H1 (cell line): ENCODE data around the gene CCDC171. TPM values are rescaled to one million over a fixed set of nuclear protein-coding genes. Genes with fewer than 3 reads are reported as not detected.

Experiments
- CTCF ChIA-PET: fragments of 300-600 bp; sonication (Branson Sonifier 250); formaldehyde crosslinking; loops from one replicate; lab custom pipeline; 2021; ENCODE audit not compliant: partially characterized antibody; lab: Charles Lee
- POLR2A ChIA-PET: fragments of 300-600 bp; sonication (Branson Sonifier 250); formaldehyde crosslinking; loops from one replicate; lab custom pipeline; 2021; ENCODE audit warnings: inconsistent platforms; ENCODE audit not compliant: partially characterized antibody; lab: Charles Lee
- DNase-seq, 2 experiments: peaks; one replicate each; pipeline versions ENCODE4 v3.0.0 to v3.0.0-alpha.2; 2010 to 2022; ENCODE audit warnings: low spot score in 2 of 2, low read depth in 1 of 2, mixed read lengths in 1 of 2
- FAIRE-seq: peaks from 2 replicates; lab custom pipeline; 2011; peaks lifted over from hg19 to GRCh38; lab: Jason Lieb, UNC
- H2AFZ ChIP-seq: 2 replicates; pipeline ENCODE4 v1.8.1; 2012; ENCODE audit warnings: low read length, inconsistent platforms
- H2AK5ac ChIP-seq: 2 replicates; pipeline ENCODE4 v1.6.1; 2013; ENCODE audit warnings: low read depth, low read length
- H2BK120ac ChIP-seq: replicated peaks from 2 replicates; pipeline ENCODE3; 2013; ENCODE audit warnings: low read depth, low read length, inconsistent platforms
- H2BK12ac ChIP-seq: 2 replicates; pipeline ENCODE4 v1.6.1; 2013; ENCODE audit warnings: low read depth, low read length
- H2BK15ac ChIP-seq: 2 replicates; pipeline ENCODE4 v1.6.1; 2013; ENCODE audit warnings: low read length
- H2BK20ac ChIP-seq: 2 replicates; pipeline ENCODE4 v1.6.1; 2013; ENCODE audit warnings: low read length
- H2BK5ac ChIP-seq: 2 replicates; pipeline ENCODE4 v1.6.1; 2013; ENCODE audit warnings: low read depth, low read length
- H3K14ac ChIP-seq: 2 replicates; pipeline ENCODE4 v1.6.1; 2013; ENCODE audit warnings: inconsistent platforms; ENCODE audit not compliant: insufficient read length
- H3K18ac ChIP-seq: 2 replicates; pipeline ENCODE4 v1.6.1; 2013; ENCODE audit warnings: low read length; ENCODE audit errors: extremely low read depth
- H3K23ac ChIP-seq: 2 replicates; pipeline ENCODE4 v1.6.1; 2013; ENCODE audit warnings: inconsistent platforms; ENCODE audit not compliant: insufficient read length
- H3K23me2 ChIP-seq: 2 replicates; pipeline ENCODE4 v1.6.1; 2013; ENCODE audit warnings: low read depth, low read length
- H3K27ac ChIP-seq: 2 replicates; pipeline ENCODE4 v1.6.1; 2011; ENCODE audit warnings: low read depth, low read length, inconsistent platforms
- H3K27me3 ChIP-seq, 4 experiments: replicated peaks in 1 of 4; 1 replicate in 1 of 4; 2 replicates in 3 of 4; pipeline versions ENCODE4 v1.6.1 to v1.8.1; 2011 to 2013; ENCODE audit warnings: low read length in 3 of 4, mild to moderate bottlenecking in 3 of 4, inconsistent platforms in 2 of 4, mixed read lengths in 2 of 4, moderate library complexity in 1 of 4; ENCODE audit not compliant: control insufficient read depth in 3 of 4, insufficient read depth in 3 of 4; ENCODE audit errors: extremely low read depth in 1 of 4
- H3K36me3 ChIP-seq, 4 experiments: 2 replicates each; pipeline versions ENCODE4 v1.6.1 to v1.8.1; 2011 to 2013; ENCODE audit warnings: mild to moderate bottlenecking in 4 of 4, low read length in 3 of 4, moderate library complexity in 2 of 4, control low read depth in 1 of 4, inconsistent platforms in 1 of 4; ENCODE audit not compliant: insufficient read depth in 4 of 4, control insufficient read depth in 2 of 4
- H3K4ac ChIP-seq: replicated peaks from 2 replicates; pipeline ENCODE3; 2013; ENCODE audit warnings: low read length, low read depth, mixed read lengths, inconsistent platforms; ENCODE audit not compliant: insufficient read length
- H3K4me1 ChIP-seq, 4 experiments: replicated peaks in 1 of 4; 1 replicate in 1 of 4; 2 replicates in 3 of 4; pipeline versions ENCODE4 v1.6.1 to v1.8.1; 2011 to 2013; ENCODE audit warnings: low read length in 3 of 4, inconsistent platforms in 2 of 4, mixed read lengths in 1 of 4; ENCODE audit not compliant: insufficient read depth in 4 of 4, control insufficient read depth in 3 of 4
- H3K4me2 ChIP-seq, 2 experiments: 2 replicates each; pipeline versions ENCODE4 v1.6.1 to v1.8.1; 2011 to 2013; ENCODE audit warnings: low read depth in 2 of 2, low read length in 2 of 2, control low read depth in 1 of 2, inconsistent platforms in 1 of 2, mild to moderate bottlenecking in 1 of 2; ENCODE audit not compliant: insufficient read depth in 1 of 2
- H3K4me3 ChIP-seq, 4 experiments: fragments of 200-600, 300-600 bp in 1 of 4; sonication (generic), shearing (Covaris generic), sonication (Bioruptor Twin) in 1 of 4; 2 replicates each; pipeline versions ENCODE4 v1.5.1 to v1.8.1; 2011 to 2016; ENCODE audit warnings: low read length in 4 of 4, low read depth in 3 of 4, control low read depth in 2 of 4, inconsistent platforms in 2 of 4, mild to moderate bottlenecking in 2 of 4, mixed read lengths in 1 of 4, moderate library complexity in 1 of 4; ENCODE audit not compliant: insufficient read depth in 2 of 4; ENCODE audit errors: extremely low read depth in 1 of 4
- H3K56ac ChIP-seq: replicated peaks from 2 replicates; pipeline ENCODE3; 2013; ENCODE audit warnings: low read depth, mild to moderate bottlenecking, mixed read lengths, low read length, inconsistent platforms; ENCODE audit not compliant: insufficient read length
- H3K79me1 ChIP-seq: 2 replicates; pipeline ENCODE4 v1.6.1; 2013; ENCODE audit warnings: low read depth, low read length, control low read depth
- H3K79me2 ChIP-seq, 2 experiments: 2 replicates each; pipeline versions ENCODE4 v1.6.1 to v1.8.1; 2012 to 2013; ENCODE audit warnings: low read length in 2 of 2, mild to moderate bottlenecking in 2 of 2, inconsistent platforms in 1 of 2; ENCODE audit not compliant: insufficient read depth in 2 of 2, control insufficient read depth in 1 of 2
- H3K9ac ChIP-seq, 4 experiments: replicated peaks in 1 of 4; 1 replicate in 1 of 4; 2 replicates in 3 of 4; pipeline versions ENCODE4 v1.6.1 to v1.8.1; 2011 to 2013; ENCODE audit warnings: low read depth in 3 of 4, low read length in 3 of 4, control low read depth in 2 of 4, mild to moderate bottlenecking in 2 of 4, moderate library complexity in 2 of 4, inconsistent platforms in 1 of 4; ENCODE audit errors: extremely low read depth in 1 of 4
- H3K9me3 ChIP-seq, 2 experiments: 2 replicates each; pipeline versions ENCODE4 v1.6.1 to v1.8.1; 2012 to 2013; ENCODE audit warnings: mild to moderate bottlenecking in 2 of 2, moderate library complexity in 2 of 2, control low read depth in 1 of 2, inconsistent platforms in 1 of 2, low read depth in 1 of 2, low read length in 1 of 2, mixed read lengths in 1 of 2; ENCODE audit not compliant: insufficient read depth in 2 of 2
- H4K20me1 ChIP-seq, 2 experiments: replicated peaks in 1 of 2; 2 replicates each; pipeline versions ENCODE3 to v1.8.1; 2011 to 2013; ENCODE audit warnings: inconsistent platforms in 2 of 2, low read length in 2 of 2, mild to moderate bottlenecking in 1 of 2; ENCODE audit not compliant: insufficient read depth in 2 of 2, control insufficient read depth in 1 of 2
- H4K5ac ChIP-seq: 2 replicates; pipeline ENCODE4 v1.6.1; 2013; ENCODE audit warnings: low read length, low read depth, mixed read lengths, inconsistent platforms; ENCODE audit not compliant: insufficient read length
- H4K8ac ChIP-seq: 2 replicates; pipeline ENCODE4 v1.8.0; 2013; ENCODE audit warnings: mild to moderate bottlenecking, moderate library complexity, low read length, inconsistent platforms; ENCODE audit not compliant: insufficient read depth; ENCODE audit errors: extremely low read depth
- H4K91ac ChIP-seq: replicated peaks from 2 replicates; pipeline ENCODE3; 2013; ENCODE audit warnings: low read length, mixed read lengths, inconsistent platforms; ENCODE audit not compliant: insufficient read length
- BACH1 ChIP-seq: IDR thresholded peaks from 2 replicates; pipeline ENCODE4 v1.6.1; 2012; ENCODE audit warnings: low read length, improper control_type of control experiment
- BRCA1 ChIP-seq: IDR thresholded peaks from 2 replicates; pipeline ENCODE4 v1.6.1; 2012; ENCODE audit warnings: low read depth, low read length, improper control_type of control experiment
- CBX8 ChIP-seq: fragments of 300-800, 300-1000 bp; sonication (generic); IDR thresholded peaks from 2 replicates; pipeline ENCODE4 v1.7.1; 2016; ENCODE audit warnings: low read depth, low read length, borderline replicate concordance
- CTBP2 ChIP-seq: IDR thresholded peaks from 2 replicates; pipeline ENCODE4 v1.7.0; 2011; ENCODE audit warnings: borderline replicate concordance, mild to moderate bottlenecking, moderate library complexity, mixed read lengths, low read length; ENCODE audit not compliant: insufficient read depth, insufficient read length
- EGR1 ChIP-seq: IDR thresholded peaks from 2 replicates; pipeline ENCODE4 v1.6.1; 2011; ENCODE audit warnings: low read depth, low read length, borderline replicate concordance
- EZH2 ChIP-seq: fragments of 200-600 bp; sonication (generic); IDR thresholded peaks from 2 replicates; pipeline ENCODE4 v1.7.1; 2012; ENCODE audit warnings: low read depth, mild to moderate bottlenecking, moderate library complexity, low read length, inconsistent platforms; ENCODE audit not compliant: severe bottlenecking
- HDAC2 ChIP-seq, 2 experiments: fragments of 300-600 bp in 1 of 2; sonication (generic) in 1 of 2; IDR thresholded peaks; 2 replicates each; pipeline ENCODE4 v1.6.1; 2011 to 2012; ENCODE audit warnings: low read depth in 2 of 2, low read length in 2 of 2, mild to moderate bottlenecking in 2 of 2, moderate library complexity in 2 of 2, borderline replicate concordance in 1 of 2, inconsistent platforms in 1 of 2
- POLR2A ChIP-seq, 2 experiments: IDR thresholded peaks; 1 replicate in 1 of 2; 2 replicates in 1 of 2; pipeline ENCODE4 v1.6.1; 2011; ENCODE audit warnings: low read depth in 2 of 2, low read length in 2 of 2, mild to moderate bottlenecking in 2 of 2; ENCODE audit errors: control extremely low read depth in 1 of 2
- POU5F1 ChIP-seq: IDR thresholded peaks from 2 replicates; pipeline ENCODE4 v1.6.1; 2011; ENCODE audit warnings: low read depth, mild to moderate bottlenecking, low read length, moderate library complexity
- RNF2 ChIP-seq: fragments of 200-900, 300-1000 bp; sonication (generic); IDR thresholded peaks from 2 replicates; pipeline ENCODE4 v1.7.1; 2016; ENCODE audit warnings: borderline replicate concordance, low read depth, mild to moderate bottlenecking, antibody characterized with exemption, low read length; ENCODE audit not compliant: poor library complexity, severe bottlenecking; ENCODE audit errors: missing control alignments
- SUZ12 ChIP-seq: fragments of 200-600 bp; sonication (generic); IDR thresholded peaks from 2 replicates; pipeline ENCODE4 v1.6.1; 2012; ENCODE audit warnings: mild to moderate bottlenecking, inconsistent platforms, low read length, moderate library complexity, mixed read lengths
- TCF12 ChIP-seq: IDR thresholded peaks from 2 replicates; pipeline ENCODE4 v1.6.1; 2011; ENCODE audit warnings: low read depth, mild to moderate bottlenecking, low read length
- YY1 ChIP-seq: IDR thresholded peaks from 2 replicates; pipeline ENCODE4 v1.6.1; 2011; ENCODE audit warnings: low read depth, mild to moderate bottlenecking, low read length
- WGBS, 2 experiments: shearing (Covaris generic) in 1 of 2; methylation state at CpG; one replicate each; pipeline versions ENCODE4 v1.1.6 to v1.1.7; 2013 to 2015; ENCODE audit warnings: low lambda C conversion rate in 2 of 2, mixed read lengths in 2 of 2, inconsistent platforms in 1 of 2, low coverage in 1 of 2, missing lambda C conversion rate in 1 of 2; ENCODE audit not compliant: insufficient replicate concordance in 2 of 2, insufficient coverage in 1 of 2, insufficient read length in 1 of 2; ENCODE audit errors: extremely low coverage in 1 of 2, missing lambda C conversion rate in 1 of 2; 5-methylcytosine and 5-hydroxymethylcytosine counted together
- polyA plus RNA-seq, 7 experiments: library from polyadenylated mRNA; depleted of rRNA in 3 of 7; stranded (reverse) in 5 of 7; unstranded in 2 of 7; fragments of >200 nt in 5 of 7; fragments of 200-250 nt in 2 of 7; gene quantifications; 1 replicate in 5 of 7; 2 replicates in 1 of 7; 4 replicates in 1 of 7; pipeline versions ENCODE4 v1.2.1 to v1.2.3, GENCODE V29; 2011 to 2013; ENCODE audit warnings: missing spikeins in 2 of 7, mixed read lengths in 2 of 7
- total RNA-seq: library from RNA; stranded (reverse); fragmentation: NEBNext Ultra II Directional; extraction: Animal tissue kit (Norgen Biotek cat#: 25700); gene quantifications from 2 replicates; pipeline ENCODE4 v1.2.1, GENCODE V29; 2021

CCDC171 gene
- total and polyA plus RNA-seq, 2 of the 8 experiments (the other 6 are each of a cell fraction or from before 2014, with no cell fraction given), result 0.83 to 2.3 TPM

GRCh38 chr9:15936306-15936921 is 383.6 kb downstream of the CCDC171 start:
- H2BK5ac ChIP-seq, result no peak overlapping the region
- H2BK20ac ChIP-seq, result no peak overlapping the region
- no peaks in the 10 kb centered on the region; the same call in 1 of the 2 replicates for H3K23me2 ChIP-seq
- H4K8ac ChIP-seq, result no peak overlapping the region; the same call in 1 of the 2 replicates
- no peaks in the 10 kb centered on the region for H3K79me1 ChIP-seq
- H4K5ac ChIP-seq, result no peak overlapping the region
- no peak for DNase-seq
- H3K9me3 ChIP-seq, result 0 out of 4 replicates have a peak, but pooled peaks cover 0 to 3% of the 10 kb centered on the region in 2 experiments
- no peak overlapping the region for H3K56ac ChIP-seq
- no peak for FAIRE-seq
- H3K14ac ChIP-seq, result no peak overlapping the region
- no peak overlapping the region for H2AK5ac ChIP-seq
- no peak overlapping the region for H2BK120ac ChIP-seq
- no peaks in the 10 kb centered on the region for H3K27me3 ChIP-seq
- no peak overlapping the region for H3K4me2 ChIP-seq
- no peak overlapping the region for H2BK12ac ChIP-seq
- POLR2A ChIA-PET, result no interaction called here
- H3K4me3 ChIP-seq, result no peak overlapping the region
- H3K27ac ChIP-seq, result no peak overlapping the region
- CTCF ChIA-PET, result no interaction called here
- 94% methylated on average over 5 of the region's 5 CpGs; no CpG with 5 or more reads in 1 of the 2 experiments for WGBS, 2 experiments
- no peak overlapping the region for H2AFZ ChIP-seq
- no peak overlapping the region for H4K91ac ChIP-seq
- H3K4ac ChIP-seq, result no peak overlapping the region
- H3K79me2 ChIP-seq, result no peaks in the 10 kb centered on the region
- H3K18ac ChIP-seq, result no peak overlapping the region
- H3K23ac ChIP-seq, result no peak overlapping the region
- no peaks in the 10 kb centered on the region for H3K36me3 ChIP-seq
- no peaks in the 10 kb centered on the region for H4K20me1 ChIP-seq
- H3K9ac ChIP-seq, result no peak overlapping the region
- no peak overlapping the region for H2BK15ac ChIP-seq
- no peaks in the 10 kb centered on the region for H3K4me1 ChIP-seq
- TF ChIP-seq HDAC2 (IDR thresholded peaks at IDR 0.05; ENCODE audit: borderline replicate concordance in 1 of 2, low read depth in 2 of 2, low read length in 2 of 2), result no peak
- no peak for TF ChIP-seq EGR1
- TF ChIP-seq SUZ12, result no peak
- TF ChIP-seq YY1, result no peak
- no peak for TF ChIP-seq TCF12
- no peak for TF ChIP-seq EZH2
- TF ChIP-seq POU5F1, result no peak
- no peak for TF ChIP-seq RNF2
- TF ChIP-seq BACH1, result no peak
- TF ChIP-seq CBX8, result no peak
- TF ChIP-seq BRCA1, result no peak
- no peak for TF ChIP-seq CTBP2
- no peak for TF ChIP-seq POLR2A (IDR thresholded peaks at IDR 0.05; ENCODE audit: control extremely low read depth in 1 of 2, low read depth in 2 of 2, low read length in 2 of 2)
